SK-N-SH (cell line): Measurements from ENCODE around the gene TMEM98. TPM values are rescaled to one million over a fixed set of nuclear protein-coding genes. Genes with fewer than 3 reads are reported as not detected.

ENCODE experiments used
- CTCF ChIA-PET: fragments of 300-600, 350-600 bp; formaldehyde crosslinking; extraction: SDS; loops from one replicate; lab custom pipeline; 2021; lab: Yijun Ruan, JAX
- POLR2A ChIA-PET: fragments of 350-600 bp; sonication (Branson Sonifier 250); formaldehyde crosslinking; extraction: SDS; loops from one replicate; lab custom pipeline; 2020; ENCODE audit warnings: antibody characterized with exemption, inconsistent platforms; lab: Yijun Ruan, JAX
- DNase-seq: peaks from one replicate; pipeline ENCODE4 v3.0.0; 2012
- H2AFZ ChIP-seq: fragments of 200-600 bp; sonication (generic); 2 replicates; pipeline ENCODE4 v1.8.1; 2016; ENCODE audit warnings: antibody characterized with exemption, mild to moderate bottlenecking, low read depth
- H3F3A ChIP-seq: fragments of 200-600 bp; sonication (generic); replicated peaks from 2 replicates; pipeline ENCODE3; 2016; ENCODE audit warnings: antibody characterized with exemption, mild to moderate bottlenecking; ENCODE audit not compliant: insufficient read depth
- H3K27ac ChIP-seq, 2 experiments: fragments of 200-500 bp in 1 of 2; fragments of 200-600 bp in 1 of 2; sonication (Bioruptor generic) in 1 of 2; sonication (generic), shearing (Covaris generic) in 1 of 2; 2 replicates each; pipeline versions ENCODE4 v1.5.1 to v1.6.1; 2014 to 2016; ENCODE audit warnings: low read depth in 2 of 2, inconsistent platforms in 1 of 2, low read length in 1 of 2, mild to moderate bottlenecking in 1 of 2, mixed read lengths in 1 of 2
- H3K27me3 ChIP-seq: fragments of 200-600 bp; sonication (generic), shearing (Covaris generic); 2 replicates; pipeline ENCODE4 v1.6.1; 2016; ENCODE audit warnings: mixed run types; ENCODE audit not compliant: insufficient read depth
- H3K36me3 ChIP-seq, 2 experiments: fragments of 200-500 bp in 1 of 2; fragments of 200-600 bp in 1 of 2; sonication (Bioruptor generic) in 1 of 2; sonication (generic) in 1 of 2; replicated peaks in 1 of 2; 2 replicates each; pipeline versions ENCODE3 to v1.5.1; 2014 to 2016; ENCODE audit warnings: low read length in 1 of 2, mild to moderate bottlenecking in 1 of 2; ENCODE audit not compliant: insufficient read depth in 2 of 2, control insufficient read depth in 1 of 2
- H3K4me1 ChIP-seq, 2 experiments: fragments of 200-500 bp in 1 of 2; fragments of 200-600 bp in 1 of 2; sonication (Bioruptor generic) in 1 of 2; sonication (generic), shearing (Covaris generic) in 1 of 2; 2 replicates each; pipeline versions ENCODE4 v1.5.1 to v1.6.1; 2014 to 2016; ENCODE audit warnings: low read depth in 1 of 2, low read length in 1 of 2, mixed run types in 1 of 2; ENCODE audit not compliant: insufficient read depth in 2 of 2, control insufficient read depth in 1 of 2
- H3K4me2 ChIP-seq: fragments of 200-600 bp; sonication (generic), shearing (Covaris generic); 2 replicates; pipeline ENCODE4 v1.6.1; 2017; ENCODE audit warnings: mixed run types
- H3K4me3 ChIP-seq, 2 experiments: fragments of 200-500 bp in 1 of 2; fragments of 200-600 bp in 1 of 2; sonication (Bioruptor generic) in 1 of 2; sonication (generic), shearing (Covaris generic) in 1 of 2; 2 replicates each; pipeline versions ENCODE4 v1.5.1 to v1.8.1; 2014 to 2016; ENCODE audit warnings: low read depth in 2 of 2, inconsistent platforms in 1 of 2, low read length in 1 of 2, mild to moderate bottlenecking in 1 of 2, mixed read lengths in 1 of 2, moderate library complexity in 1 of 2
- H3K79me2 ChIP-seq: fragments of 200-600 bp; sonication (generic); 2 replicates; pipeline ENCODE4 v1.8.1; 2017; ENCODE audit warnings: mild to moderate bottlenecking; ENCODE audit not compliant: insufficient read depth
- H3K9ac ChIP-seq: fragments of 200-600 bp; sonication (generic); 2 replicates; pipeline ENCODE4 v1.6.1; 2017; ENCODE audit warnings: mixed run types
- H3K9me2 ChIP-seq: fragments of 200-600 bp; sonication (generic); 2 replicates; pipeline ENCODE4 v1.6.1; 2017; ENCODE audit warnings: mixed run types
- H3K9me3 ChIP-seq: fragments of 200-600 bp; sonication (generic); 2 replicates; pipeline ENCODE4 v1.6.1; 2017; ENCODE audit warnings: mixed run types, mild to moderate bottlenecking, moderate library complexity
- H4K20me1 ChIP-seq: fragments of 200-600 bp; sonication (generic); 2 replicates; pipeline ENCODE4 v1.6.1; 2017; ENCODE audit warnings: mild to moderate bottlenecking, mixed run types; ENCODE audit not compliant: insufficient read depth
- CHD2 ChIP-seq: fragments of 150-350 bp; IDR thresholded peaks from 2 replicates; pipeline ENCODE4 v1.6.1; 2018; ENCODE audit warnings: low read length; ENCODE audit not compliant: partially characterized antibody
- CTCF ChIP-seq: fragments of 200-600 bp; sonication (generic); IDR thresholded peaks from 2 replicates; pipeline ENCODE4 v1.6.1; 2017; ENCODE audit warnings: antibody characterized with exemption, mild to moderate bottlenecking, moderate library complexity
- ELF1 ChIP-seq: IDR thresholded peaks from 2 replicates; pipeline ENCODE4 v1.4.0; 2012
- FOSL2 ChIP-seq: IDR thresholded peaks from 2 replicates; pipeline ENCODE4 v1.4.0; 2012; ENCODE audit warnings: low read depth, mild to moderate bottlenecking, moderate library complexity, borderline replicate concordance
- FOXM1 ChIP-seq: IDR thresholded peaks from 2 replicates; pipeline ENCODE4 v1.4.0; 2012; ENCODE audit warnings: low read depth, mild to moderate bottlenecking
- GABPA ChIP-seq: IDR thresholded peaks from 2 replicates; pipeline ENCODE4 v1.4.0; 2012; ENCODE audit warnings: low read depth, mild to moderate bottlenecking
- NFIC ChIP-seq: IDR thresholded peaks from 2 replicates; pipeline ENCODE4 v1.4.0; 2012; ENCODE audit warnings: borderline replicate concordance
- NRF1 ChIP-seq: IDR thresholded peaks from 2 replicates; pipeline ENCODE4 v1.6.1; 2012; ENCODE audit warnings: low read depth, mild to moderate bottlenecking, low read length
- PBX3 ChIP-seq: IDR thresholded peaks from 2 replicates; pipeline ENCODE4; 2012
- REST ChIP-seq: IDR thresholded peaks from 2 replicates; pipeline ENCODE4 v1.6.1; 2012; ENCODE audit warnings: mild to moderate bottlenecking, low read depth, low read length, moderate library complexity
- SMC3 ChIP-seq: IDR thresholded peaks from 2 replicates; pipeline ENCODE4 v1.6.1; 2012; ENCODE audit warnings: low read depth, low read length, improper control_type of control experiment
- USF2 ChIP-seq: fragments of 150-350 bp; IDR thresholded peaks from 2 replicates; pipeline ENCODE4 v1.6.1; 2017; ENCODE audit warnings: antibody characterized with exemption, low read length, low read depth, borderline replicate concordance
- YY1 ChIP-seq: IDR thresholded peaks from 2 replicates; pipeline ENCODE4 v1.4.0; 2012; ENCODE audit warnings: low read depth, mild to moderate bottlenecking
- WGBS: methylation state at CpG from one replicate; pipeline ENCODE4 v1.1.6; 2017; ENCODE audit warnings: low lambda C conversion rate; 5-methylcytosine and 5-hydroxymethylcytosine counted together
- polyA plus RNA-seq, 3 experiments: library from polyadenylated mRNA; depleted of rRNA; stranded (reverse); fragments of >200 nt; gene quantifications; 2 replicates each; pipeline ENCODE4 v1.2.3, GENCODE V29; 2012

TMEM98 gene
- polyA plus RNA-seq, 1 of the 3 experiments (the other 2 are of a cell fraction) = 196 TPM

- DNase-seq = no peak
- H3K4me1 ChIP-seq = no peaks in the 10 kb centered on the region
- ChIA-PET POLR2A (no interaction called here), CTCF (interaction anchor here (1.4 kb wide), 1 partner anchor 10 kb away, joined by 5 read pairs; no protein-coding TSS in a partner anchor)
- no peak for TF ChIP-seq CTCF
- no peak for TF ChIP-seq REST
- no peak for TF ChIP-seq YY1
- TF ChIP-seq CHD2 = no peak
- no peak for TF ChIP-seq FOXM1
- no peak for TF ChIP-seq USF2
- no peak for TF ChIP-seq GABPA
- TF ChIP-seq FOSL2 = no peak
- no peak for TF ChIP-seq NFIC
- TF ChIP-seq ELF1 = no peak
- TF ChIP-seq PBX3 = no peak
- no peak for TF ChIP-seq SMC3
- TF ChIP-seq NRF1 = no peak
- H3K9ac ChIP-seq = no peak overlapping the region
- H3K36me3 ChIP-seq = peaks cover under 1 to 1% of the 10 kb centered on the region in 2 experiments
- no peak overlapping the region for H3K4me2 ChIP-seq
- no peak overlapping the region for H3K27ac ChIP-seq
- no peaks in the 10 kb centered on the region for H4K20me1 ChIP-seq
- 46% methylated on average over 3 of the region's 3 CpGs for WGBS
- H3K4me3 ChIP-seq = no peak overlapping the region
- no peaks in the 10 kb centered on the region for H3K27me3 ChIP-seq
- no peaks in the 10 kb centered on the region for H3K9me2 ChIP-seq
- H3K79me2 ChIP-seq = no peaks in the 10 kb centered on the region
- H3K9me3 ChIP-seq = no peaks in the 10 kb centered on the region
- peaks cover 1% of the 10 kb centered on the region for H3F3A ChIP-seq
- H2AFZ ChIP-seq = no peak overlapping the region
Measured at GRCh38 chr17:32946375-32947135, 18.6 kb downstream of the TMEM98 start.
